ENCODE measurements around the gene SPNS2.

Gene SPNS2

GRCh38 chr17:4505187-4505586 is 6.5 kb downstream of the SPNS2 start:
- H3K27me3 ChIP-seq (ENCODE audit: control insufficient read depth in 1 of 2, insufficient read depth in 2 of 2, low read length in 2 of 2), result peaks cover 0 to 3% of the 10 kb centered on the region in 2 donors
- H3K9ac ChIP-seq (ENCODE audit: low read depth in 1 of 2, low read length in 2 of 2), result no peak overlapping the region
- H3K27ac ChIP-seq (ENCODE audit: low read depth, low read length), result no peak overlapping the region
- H3K4me1 ChIP-seq (ENCODE audit: control insufficient read depth in 1 of 2, insufficient read depth in 2 of 2, low read length in 2 of 2), result peaks cover 48 to 77% of the 10 kb centered on the region in 2 donors
- no peak overlapping the region for H3K4me3 ChIP-seq (ENCODE audit: low read depth in 1 of 2, low read length in 2 of 2)
- no peaks in the 10 kb centered on the region for H3K9me3 ChIP-seq (ENCODE audit: control insufficient read depth in 1 of 2, low read length in 2 of 2)
- H3K36me3 ChIP-seq (ENCODE audit: control insufficient read depth in 1 of 2, insufficient read depth in 2 of 2, low read length in 2 of 2), result no peaks in the 10 kb centered on the region

DNA sequence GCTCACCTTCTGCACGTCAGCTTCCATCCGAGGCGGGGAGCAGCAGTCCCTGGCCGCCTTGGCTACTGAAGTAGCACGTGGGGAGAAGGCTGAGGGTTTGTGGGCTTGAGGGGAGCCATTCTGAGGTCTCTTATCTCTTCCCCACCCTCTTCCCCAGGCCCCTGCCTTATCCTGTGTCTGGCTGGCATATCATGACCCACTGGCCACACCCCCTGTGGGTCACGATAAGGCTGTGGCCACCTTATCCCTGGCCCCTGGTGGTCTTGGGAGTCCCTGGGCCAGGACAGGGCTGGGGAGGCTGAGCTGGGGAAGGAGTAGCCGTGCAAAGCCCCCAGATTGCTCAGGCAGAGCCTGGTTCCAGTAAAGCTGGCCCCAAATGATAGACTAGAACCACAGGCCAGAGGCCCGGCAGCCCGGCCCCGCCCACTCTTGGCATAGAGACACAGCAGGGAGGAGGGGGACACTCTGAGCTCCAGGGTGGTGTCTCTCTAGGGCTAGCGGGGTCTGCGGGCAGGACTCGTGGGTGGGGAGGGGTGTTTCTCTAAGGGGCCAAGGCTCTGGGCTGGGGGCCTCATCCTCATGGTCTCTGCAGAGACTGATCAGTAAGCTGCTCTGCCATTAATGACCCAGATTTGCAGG is 7.6 kb downstream of the SPNS2 start:
- no peak overlapping the region for H3K9ac ChIP-seq (ENCODE audit: low read depth in 1 of 2, low read length in 2 of 2)
- peaks cover 36 to 72% of the 10 kb centered on the region in 2 donors for H3K4me1 ChIP-seq (ENCODE audit: control insufficient read depth in 1 of 2, insufficient read depth in 2 of 2, low read length in 2 of 2)
- no peak overlapping the region for H3K4me3 ChIP-seq (ENCODE audit: low read depth in 1 of 2, low read length in 2 of 2)
- no peaks in the 10 kb centered on the region for H3K27me3 ChIP-seq (ENCODE audit: control insufficient read depth in 1 of 2, insufficient read depth in 2 of 2, low read length in 2 of 2)
- no peaks in the 10 kb centered on the region for H3K36me3 ChIP-seq (ENCODE audit: control insufficient read depth in 1 of 2, insufficient read depth in 2 of 2, low read length in 2 of 2)
- no peak overlapping the region for H3K27ac ChIP-seq (ENCODE audit: low read depth, low read length)
- no peaks in the 10 kb centered on the region for H3K9me3 ChIP-seq (ENCODE audit: control insufficient read depth in 1 of 2, low read length in 2 of 2)

GRCh38 chr17:4506892-4507291 is 8.2 kb downstream of the SPNS2 start:
- no peaks in the 10 kb centered on the region for H3K36me3 ChIP-seq (ENCODE audit: control insufficient read depth in 1 of 2, insufficient read depth in 2 of 2, low read length in 2 of 2)
- no peaks in the 10 kb centered on the region for H3K9me3 ChIP-seq (ENCODE audit: control insufficient read depth in 1 of 2, low read length in 2 of 2)
- no peak overlapping the region for H3K9ac ChIP-seq (ENCODE audit: low read depth in 1 of 2, low read length in 2 of 2)
- H3K27me3 ChIP-seq (ENCODE audit: control insufficient read depth in 1 of 2, insufficient read depth in 2 of 2, low read length in 2 of 2), result no peaks in the 10 kb centered on the region
- H3K4me1 ChIP-seq (ENCODE audit: control insufficient read depth in 1 of 2, insufficient read depth in 2 of 2, low read length in 2 of 2), result peaks cover 41 to 73% of the 10 kb centered on the region in 2 donors
- no peak overlapping the region for H3K27ac ChIP-seq (ENCODE audit: low read depth, low read length)
- no peak overlapping the region for H3K4me3 ChIP-seq (ENCODE audit: low read depth in 1 of 2, low read length in 2 of 2)

GRCh38 chr17:4507361-4508111 is 8.9 kb downstream of the SPNS2 start:
- H3K36me3 ChIP-seq (ENCODE audit: control insufficient read depth in 1 of 2, insufficient read depth in 2 of 2, low read length in 2 of 2), result no peaks in the 10 kb centered on the region
- H3K9ac ChIP-seq (ENCODE audit: low read depth in 1 of 2, low read length in 2 of 2), result no peak overlapping the region
- no peak overlapping the region for H3K27ac ChIP-seq (ENCODE audit: low read depth, low read length)
- H3K27me3 ChIP-seq (ENCODE audit: control insufficient read depth in 1 of 2, insufficient read depth in 2 of 2, low read length in 2 of 2), result no peaks in the 10 kb centered on the region
- no peaks in the 10 kb centered on the region for H3K9me3 ChIP-seq (ENCODE audit: control insufficient read depth in 1 of 2, low read length in 2 of 2)
- H3K4me3 ChIP-seq (ENCODE audit: low read depth in 1 of 2, low read length in 2 of 2), result no peak overlapping the region
- peaks cover 45 to 75% of the 10 kb centered on the region in 2 donors for H3K4me1 ChIP-seq (ENCODE audit: control insufficient read depth in 1 of 2, insufficient read depth in 2 of 2, low read length in 2 of 2)

DNA sequence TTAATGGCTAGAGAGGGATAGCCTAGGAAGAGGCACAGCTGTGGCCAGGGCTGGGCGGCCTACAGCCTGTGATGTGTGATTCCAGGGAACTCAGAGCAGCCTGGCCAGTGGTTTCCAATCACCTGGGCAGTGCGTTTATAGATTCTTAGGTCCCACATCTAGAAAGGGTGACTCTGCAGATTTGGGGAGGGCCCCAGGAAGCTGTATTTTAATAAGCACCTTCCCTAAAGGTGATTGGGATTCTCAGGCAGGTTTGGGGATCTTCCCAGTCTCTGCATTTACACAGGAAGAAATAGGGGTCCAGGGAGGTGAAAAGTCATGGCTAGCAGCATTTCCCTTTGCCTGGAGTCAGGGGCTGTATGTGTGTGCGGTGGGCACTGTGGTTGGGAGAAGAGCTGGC is 9.5 kb downstream of the SPNS2 start:
- Histone ChIP-seq H3K4me1 (ENCODE audit: control insufficient read depth in 1 of 2, insufficient read depth in 2 of 2, low read length in 2 of 2) (peaks cover 44 to 73% of the 10 kb centered on the region in 2 donors), H3K9ac (ENCODE audit: low read depth in 1 of 2, low read length in 2 of 2) (no peak overlapping the region), H3K4me3 (ENCODE audit: low read depth in 1 of 2, low read length in 2 of 2) (no peak overlapping the region), H3K9me3 (ENCODE audit: control insufficient read depth in 1 of 2, low read length in 2 of 2) (no peaks in the 10 kb centered on the region), H3K27ac (ENCODE audit: low read depth, low read length) (no peak overlapping the region), H3K36me3 (ENCODE audit: control insufficient read depth in 1 of 2, insufficient read depth in 2 of 2, low read length in 2 of 2) (no peaks in the 10 kb centered on the region), H3K27me3 (ENCODE audit: control insufficient read depth in 1 of 2, insufficient read depth in 2 of 2, low read length in 2 of 2) (no peaks in the 10 kb centered on the region)

- Histone ChIP-seq H3K4me1 (ENCODE audit: control insufficient read depth in 1 of 2, insufficient read depth in 2 of 2, low read length in 2 of 2) (peaks cover 38 to 69% of the 10 kb centered on the region in 2 donors), H3K9ac (ENCODE audit: low read depth in 1 of 2, low read length in 2 of 2) (no peak overlapping the region), H3K27ac (ENCODE audit: low read depth, low read length) (no peak overlapping the region), H3K9me3 (ENCODE audit: control insufficient read depth in 1 of 2, low read length in 2 of 2) (no peaks in the 10 kb centered on the region), H3K27me3 (ENCODE audit: control insufficient read depth in 1 of 2, insufficient read depth in 2 of 2, low read length in 2 of 2) (no peaks in the 10 kb centered on the region), H3K36me3 (ENCODE audit: control insufficient read depth in 1 of 2, insufficient read depth in 2 of 2, low read length in 2 of 2) (no peaks in the 10 kb centered on the region), H3K4me3 (ENCODE audit: low read depth in 1 of 2, low read length in 2 of 2) (no peak overlapping the region)
These were observed 10.7 kb downstream of the SPNS2 start for GRCh38 chr17:4509401-4509800.

DNA sequence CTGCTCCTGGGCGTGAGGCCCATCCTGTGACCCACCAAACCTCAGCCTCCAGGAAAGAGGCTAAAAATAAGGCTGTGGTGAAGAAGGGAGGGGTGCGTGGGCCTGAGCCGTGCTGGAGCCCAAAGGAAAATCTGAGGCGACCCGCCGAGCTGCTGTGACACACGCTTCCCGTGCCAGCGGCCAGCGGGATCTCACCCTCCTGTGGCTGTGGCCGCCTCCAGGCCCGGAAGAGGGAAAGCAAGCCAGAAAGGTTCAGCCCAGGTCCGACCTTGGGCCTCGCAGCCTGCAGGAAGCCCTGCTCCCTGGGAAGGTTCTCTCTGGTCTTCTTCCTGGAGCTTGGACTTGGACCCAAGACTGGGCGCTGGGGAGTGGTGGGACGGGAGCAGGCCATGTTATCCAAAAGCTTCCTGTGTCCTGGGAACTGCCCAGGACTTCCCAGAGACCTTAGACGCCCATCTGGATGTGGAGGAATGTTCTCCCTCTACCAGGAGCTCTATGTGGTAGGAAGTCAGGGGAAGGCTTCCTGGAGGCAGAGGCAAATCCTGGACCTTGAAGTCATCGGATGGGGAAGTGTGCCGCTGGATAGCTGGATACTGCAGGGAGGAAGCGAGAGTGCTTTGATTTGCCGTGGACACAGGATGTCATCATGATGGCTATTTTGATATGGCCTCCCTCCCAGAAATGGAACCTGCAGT is 11.4 kb downstream of the SPNS2 start:
- no peak overlapping the region for H3K9ac ChIP-seq (ENCODE audit: low read depth in 1 of 2, low read length in 2 of 2)
- H3K4me3 ChIP-seq (ENCODE audit: low read depth in 1 of 2, low read length in 2 of 2), result no peak overlapping the region
- no peaks in the 10 kb centered on the region for H3K9me3 ChIP-seq (ENCODE audit: control insufficient read depth in 1 of 2, low read length in 2 of 2)
- H3K4me1 ChIP-seq (ENCODE audit: control insufficient read depth in 1 of 2, insufficient read depth in 2 of 2, low read length in 2 of 2), result peaks cover 43 to 69% of the 10 kb centered on the region in 2 donors
- no peak overlapping the region for H3K27ac ChIP-seq (ENCODE audit: low read depth, low read length)
- no peaks in the 10 kb centered on the region for H3K27me3 ChIP-seq (ENCODE audit: control insufficient read depth in 1 of 2, insufficient read depth in 2 of 2, low read length in 2 of 2)
- no peaks in the 10 kb centered on the region for H3K36me3 ChIP-seq (ENCODE audit: control insufficient read depth in 1 of 2, insufficient read depth in 2 of 2, low read length in 2 of 2)

DNA sequence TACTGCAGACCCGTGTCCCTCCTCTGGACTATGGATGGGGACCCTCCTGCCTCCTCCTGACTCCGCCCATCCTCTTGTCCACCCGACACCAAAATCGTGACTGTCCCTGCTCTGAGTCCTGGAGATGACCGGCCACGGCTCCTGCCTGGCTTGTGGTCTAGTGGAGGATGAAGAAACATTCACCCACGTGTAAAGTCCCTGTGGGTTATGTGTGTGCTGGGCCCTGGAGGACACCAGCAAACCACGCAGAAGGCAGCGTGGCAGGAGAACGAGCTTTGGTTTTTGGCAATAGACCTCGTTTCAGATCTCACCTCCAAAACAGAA is 11.9 kb downstream of the SPNS2 start:
- Histone ChIP-seq H3K4me3 (ENCODE audit: low read depth in 1 of 2, low read length in 2 of 2) (no peak overlapping the region), H3K27ac (ENCODE audit: low read depth, low read length) (no peak overlapping the region), H3K36me3 (ENCODE audit: control insufficient read depth in 1 of 2, insufficient read depth in 2 of 2, low read length in 2 of 2) (no peaks in the 10 kb centered on the region), H3K4me1 (ENCODE audit: control insufficient read depth in 1 of 2, insufficient read depth in 2 of 2, low read length in 2 of 2) (peaks cover 47 to 73% of the 10 kb centered on the region in 2 donors), H3K27me3 (ENCODE audit: control insufficient read depth in 1 of 2, insufficient read depth in 2 of 2, low read length in 2 of 2) (no peaks in the 10 kb centered on the region), H3K9ac (ENCODE audit: low read depth in 1 of 2, low read length in 2 of 2) (no peak overlapping the region), H3K9me3 (ENCODE audit: control insufficient read depth in 1 of 2, low read length in 2 of 2) (no peaks in the 10 kb centered on the region)

DNA sequence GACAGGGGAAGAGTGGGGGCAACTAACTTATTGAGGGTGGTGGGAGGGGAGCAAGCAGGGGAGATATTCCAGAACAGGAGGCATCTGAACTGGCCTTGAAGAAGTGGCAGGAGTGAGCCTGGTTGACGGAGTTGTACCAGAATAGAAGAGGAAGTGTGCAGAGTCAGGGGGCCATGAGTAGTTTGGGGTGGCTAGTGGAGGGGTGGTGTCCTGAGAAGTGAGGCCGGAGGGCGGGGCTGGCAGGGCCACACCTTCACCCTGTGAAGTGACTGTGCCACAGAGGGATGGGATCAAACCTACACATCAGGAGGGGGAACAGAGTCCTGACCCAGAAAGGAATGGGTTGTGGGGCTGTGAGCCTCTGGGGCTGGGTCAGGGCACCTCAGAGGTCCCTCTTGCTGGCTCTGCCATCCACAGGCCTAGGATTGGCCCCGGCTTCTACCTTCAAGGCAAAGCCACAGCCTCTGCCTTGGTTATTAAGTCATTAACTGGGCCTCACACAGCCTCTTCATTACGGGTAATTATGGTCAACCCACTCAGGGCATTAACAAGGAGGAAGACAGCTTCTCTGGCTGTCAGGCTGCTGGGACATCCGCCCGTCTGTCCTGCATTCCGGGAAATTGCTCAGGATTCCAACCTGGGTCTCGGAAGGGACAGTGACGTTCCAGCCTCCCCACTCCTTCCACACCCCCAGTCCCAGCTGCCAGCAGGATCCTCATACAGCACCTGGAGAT is 12.7 kb downstream of the SPNS2 start:
- Histone ChIP-seq H3K27ac (ENCODE audit: low read depth, low read length) (no peak overlapping the region), H3K36me3 (ENCODE audit: control insufficient read depth in 1 of 2, insufficient read depth in 2 of 2, low read length in 2 of 2) (no peaks in the 10 kb centered on the region), H3K9ac (ENCODE audit: low read depth in 1 of 2, low read length in 2 of 2) (no peak overlapping the region), H3K9me3 (ENCODE audit: control insufficient read depth in 1 of 2, low read length in 2 of 2) (no peaks in the 10 kb centered on the region), H3K4me1 (ENCODE audit: control insufficient read depth in 1 of 2, insufficient read depth in 2 of 2, low read length in 2 of 2) (peaks cover 43 to 68% of the 10 kb centered on the region in 2 donors), H3K4me3 (ENCODE audit: low read depth in 1 of 2, low read length in 2 of 2) (no peak overlapping the region), H3K27me3 (ENCODE audit: control insufficient read depth in 1 of 2, insufficient read depth in 2 of 2, low read length in 2 of 2) (no peaks in the 10 kb centered on the region)

Measured in duodenal mucosa (tissue), 2 donors.